ENCODE data around the gene HEPACAM2. TPM values are rescaled to one million over a fixed set of nuclear protein-coding genes. Genes with fewer than 3 reads are reported as not detected.
A peak's percentile ranks its signal among the peaks of the same experiment; 100 is the strongest.

Gene HEPACAM2
- total and polyA plus RNA-seq, 2 experiments from 2014 or later = not detected

GRCh38 chr7:93231799-93232672 lies 5.8 kb upstream of the HEPACAM2 start, which contains the start of gene VPS50:
Gene VPS50, plus strand, starts transcription at chr7:93232366. Its CDS starts 102 bp downstream, at chr7:93232468.
- H3K9ac ChIP-seq = peak within 1 kb of the TSS; percentile 81
- H3K9me2 ChIP-seq (ENCODE audit: insufficient read depth) = no peaks in the 10 kb centered on the region
- H2AFZ ChIP-seq = peak within 1 kb of the TSS; percentile 100
- TF ChIP-seq EZH2 (IDR thresholded peaks at IDR 0.05; ENCODE audit: insufficient read depth, poor library complexity, severe bottlenecking) (no peak), EZH2phosphoT487 (IDR thresholded peaks at IDR 0.05; ENCODE audit: insufficient read depth, low read depth) (no peak)
- H3K27ac ChIP-seq = no peak within 1 kb of the TSS
- no peaks in the 10 kb centered on the region for H4K20me1 ChIP-seq (ENCODE audit: insufficient read depth)
- in situ Hi-C loops (cut with MboI) = no loop called here
- no peaks in the 10 kb centered on the region for H3K9me3 ChIP-seq (ENCODE audit: low read depth)
- no peaks in the 10 kb centered on the region for H3K36me3 ChIP-seq (ENCODE audit: low read depth)
- H3K4me2 ChIP-seq (ENCODE audit: unreplicated experiment) = peak within 1 kb of the TSS; percentile 87
- H3K4me3 ChIP-seq = peak within 1 kb of the TSS; percentile 99
- no peaks in the 10 kb centered on the region for H3F3A ChIP-seq (ENCODE audit: insufficient read depth)
- no peaks in the 10 kb centered on the region for H3K27me3 ChIP-seq (replicated peaks; ENCODE audit: insufficient read depth)
- 1% methylated on average over 39 to 40 of the region's 40 CpGs for WGBS, 2 experiments (ENCODE audit: low coverage in 1 of 2, low lambda C conversion rate in 2 of 2, missing lambda C conversion rate in 2 of 2)
- peaks cover 31% of the 10 kb centered on the region for H3K79me2 ChIP-seq (ENCODE audit: insufficient read depth)
- 0 out of 2 replicates have a peak, but pooled peaks cover 5% of the 10 kb centered on the region for H3K4me1 ChIP-seq (ENCODE audit: insufficient read depth)
- DNase-seq = peak; percentile 99

- Histone ChIP-seq H3K27ac (no peak overlapping the region), H3K9ac (peak overlapping the region; percentile 81; the same call in 1 of the 2 replicates), H3K9me2 (ENCODE audit: insufficient read depth) (no peaks in the 10 kb centered on the region), H3K4me1 (ENCODE audit: insufficient read depth) (0 out of 2 replicates have a peak, but pooled peaks cover 5% of the 10 kb centered on the region), H4K20me1 (ENCODE audit: insufficient read depth) (no peaks in the 10 kb centered on the region), H3K9me3 (ENCODE audit: low read depth) (no peaks in the 10 kb centered on the region), H3K79me2 (ENCODE audit: insufficient read depth) (peaks cover 30% of the 10 kb centered on the region), H3K4me2 (ENCODE audit: unreplicated experiment) (peak overlapping the region; percentile 87), H2AFZ (peak overlapping the region; percentile 100), H3K36me3 (ENCODE audit: low read depth) (no peaks in the 10 kb centered on the region), H3K27me3 (replicated peaks; ENCODE audit: insufficient read depth) (no peaks in the 10 kb centered on the region), H3K4me3 (peak overlapping the region; percentile 99), H3F3A (ENCODE audit: insufficient read depth) (no peaks in the 10 kb centered on the region)
- in situ Hi-C loops (cut with MboI) = no loop called here
- 50 to 52% methylated on average over 5 of the region's 5 CpGs for WGBS, 2 experiments (ENCODE audit: low coverage in 1 of 2, low lambda C conversion rate in 2 of 2, missing lambda C conversion rate in 2 of 2)
- TF ChIP-seq EZH2phosphoT487 (IDR thresholded peaks at IDR 0.05; ENCODE audit: insufficient read depth, low read depth) (no peak), EZH2 (IDR thresholded peaks at IDR 0.05; ENCODE audit: insufficient read depth, poor library complexity, severe bottlenecking) (no peak)
- DNase-seq = peak; percentile 15
Observed at GRCh38 chr7:93231259-93231658, 5.0 kb upstream of the HEPACAM2 start.

GRCh38 chr7:93228302-93228701 lies 2.0 kb upstream of the HEPACAM2 start:
- Histone ChIP-seq H3K9me2 (ENCODE audit: insufficient read depth) (no peaks in the 10 kb centered on the region), H3K4me2 (ENCODE audit: unreplicated experiment) (no peak overlapping the region), H3K4me1 (ENCODE audit: insufficient read depth) (0 out of 2 replicates have a peak, but pooled peaks cover 5% of the 10 kb centered on the region), H3K9ac (no peak overlapping the region), H3K4me3 (no peak overlapping the region), H2AFZ (no peak overlapping the region), H3K79me2 (ENCODE audit: insufficient read depth) (peaks cover 11% of the 10 kb centered on the region), H3K9me3 (ENCODE audit: low read depth) (no peaks in the 10 kb centered on the region), H3K36me3 (ENCODE audit: low read depth) (no peaks in the 10 kb centered on the region), H3K27me3 (replicated peaks; ENCODE audit: insufficient read depth) (peaks cover 10% of the 10 kb centered on the region), H3K27ac (no peak overlapping the region), H3F3A (ENCODE audit: insufficient read depth) (no peaks in the 10 kb centered on the region), H4K20me1 (ENCODE audit: insufficient read depth) (no peaks in the 10 kb centered on the region)
- 0 to 2% methylated on average over 2 of the region's 2 CpGs for WGBS, 2 experiments (ENCODE audit: low coverage in 1 of 2, low lambda C conversion rate in 2 of 2, missing lambda C conversion rate in 2 of 2)
- DNase-seq = peak; percentile 74
- TF ChIP-seq EZH2phosphoT487 (IDR thresholded peaks at IDR 0.05; ENCODE audit: insufficient read depth, low read depth) (no peak), EZH2 (IDR thresholded peaks at IDR 0.05; ENCODE audit: insufficient read depth, poor library complexity, severe bottlenecking) (no peak)
- in situ Hi-C loops (cut with MboI) = loop anchor here (10.0 kb wide), 1 partner anchor 134 kb away; no protein-coding TSS in a partner anchor

- Histone ChIP-seq H2AFZ (no peak overlapping the region), H3K27me3 (replicated peaks; ENCODE audit: insufficient read depth) (peaks cover 37% of the 10 kb centered on the region), H3K9ac (no peak overlapping the region), H3K9me3 (ENCODE audit: low read depth) (no peaks in the 10 kb centered on the region), H3K4me1 (ENCODE audit: insufficient read depth) (no peaks in the 10 kb centered on the region), H3K4me3 (no peak overlapping the region), H3F3A (ENCODE audit: insufficient read depth) (no peaks in the 10 kb centered on the region), H3K36me3 (ENCODE audit: low read depth) (no peaks in the 10 kb centered on the region), H3K27ac (no peak overlapping the region), H3K4me2 (ENCODE audit: unreplicated experiment) (no peak overlapping the region), H4K20me1 (ENCODE audit: insufficient read depth) (no peaks in the 10 kb centered on the region), H3K79me2 (ENCODE audit: insufficient read depth) (no peaks in the 10 kb centered on the region), H3K9me2 (ENCODE audit: insufficient read depth) (no peaks in the 10 kb centered on the region)
- DNase-seq = no peak
- in situ Hi-C loops (cut with MboI) = loop anchor here (10.0 kb wide), 1 partner anchor 125 kb away; no protein-coding TSS in a partner anchor
- WGBS, 2 experiments (ENCODE audit: low coverage in 1 of 2, low lambda C conversion rate in 2 of 2, missing lambda C conversion rate in 2 of 2) = 59 to 78% methylated on average over 1 of the region's 1 CpG
- TF ChIP-seq EZH2phosphoT487 (IDR thresholded peaks at IDR 0.05; ENCODE audit: insufficient read depth, low read depth) (no peak), EZH2 (IDR thresholded peaks at IDR 0.05; ENCODE audit: insufficient read depth, poor library complexity, severe bottlenecking) (no peak)
Observed at GRCh38 chr7:93219868-93220267, 6.4 kb downstream of the HEPACAM2 start.

All from GM23248 (cell line).